Ecto neural progenitor cell (in vitro differentiated cells): ENCODE results near the gene SRP68.
"Not testable (repeated sequence)": the region's sequence is repeated elsewhere in the genome, so short reads cannot be mapped to it uniquely, and the experiment has no call there.

Experiments
- DNase-seq: peaks from one replicate; pipeline ENCODE4 v3.0.0-alpha.2; 2018; ENCODE audit warnings: low spot score

Gene SRP68

GRCh38 chr17:76076765-76077583 is 4.7 kb upstream of the SRP68 start:
- DNase-seq: no peak

GRCh38 chr17:76076146-76076764 is 3.9 kb upstream of the SRP68 start:
- no peak for DNase-seq

GRCh38 chr17:76075364-76076145 is 3.2 kb upstream of the SRP68 start:
- DNase-seq: peak; percentile 79

- peak; percentile 80 for DNase-seq
These were observed 2.4 kb upstream of the SRP68 start, which contains the start of gene GALR2 for GRCh38 chr17:76074390-76075363. Gene GALR2, plus strand, starts transcription at chr17:76074781. Its CDS starts 103 bp downstream, at chr17:76074884.

- DNase-seq: no peak
These were observed 678 bp downstream of the SRP68 start for GRCh38 chr17:76071531-76072147.

- no peak for DNase-seq
These were observed 6.5 kb downstream of the SRP68 start for GRCh38 chr17:76065775-76066174.

- DNase-seq: no peak
These were observed 8.3 kb downstream of the SRP68 start for GRCh38 chr17:76063875-76064546.

GRCh38 chr17:76058264-76058663 is 14.1 kb downstream of the SRP68 start:
- not testable (repeated sequence) for DNase-seq

- no peak for DNase-seq
These were observed 15.4 kb downstream of the SRP68 start for GRCh38 chr17:76056882-76057281.

GRCh38 chr17:76054112-76054476 is 18.2 kb downstream of the SRP68 start:
- no peak for DNase-seq

GRCh38 chr17:76053246-76054111 is 18.8 kb downstream of the SRP68 start:
- no peak for DNase-seq

- DNase-seq: no peak
These were observed 20.8 kb downstream of the SRP68 start for GRCh38 chr17:76051561-76051960.

GRCh38 chr17:76050538-76051467 is 21.5 kb downstream of the SRP68 start:
- no peak for DNase-seq

GRCh38 chr17:76049836-76050537 is 22.3 kb downstream of the SRP68 start:
- DNase-seq: no peak

- no peak for DNase-seq
These were observed 23.1 kb downstream of the SRP68 start for GRCh38 chr17:76049239-76049638.

GRCh38 chr17:76048711-76049110 is 23.6 kb downstream of the SRP68 start:
- DNase-seq: no peak

GRCh38 chr17:76048025-76048605 is 24.2 kb downstream of the SRP68 start:
- DNase-seq: no peak
